HG02870 (cell line): ENCODE results near the gene NEK1.

Experiments
- ATAC-seq: cut with Tn5 transposase; IDR thresholded peaks from one replicate; pipeline ENCODE4 v1.9.1; 2021; ENCODE audit warnings: mild to moderate bottlenecking, moderate library complexity; ENCODE audit not compliant: unreplicated experiment

The NEK1 gene

DNA sequence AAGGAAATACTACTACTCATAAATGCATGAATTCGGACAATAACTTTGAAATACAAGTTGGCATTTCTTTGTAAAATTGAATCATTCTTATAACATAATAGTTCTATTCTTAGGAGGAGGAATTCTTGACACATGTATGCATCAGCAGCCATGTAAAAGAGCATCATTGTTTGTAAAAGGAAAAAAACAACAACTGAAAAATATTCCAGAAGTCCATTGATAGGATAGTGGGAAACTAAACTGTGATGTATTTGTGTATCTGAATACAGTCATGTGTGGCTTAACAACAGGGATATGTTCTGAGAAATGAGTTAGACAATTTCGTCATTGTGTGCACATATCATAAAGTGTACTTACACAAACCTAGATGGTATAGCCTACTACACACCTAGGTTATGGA, 239.6 kb downstream of the NEK1 start:
- ATAC-seq, result no peak

DNA sequence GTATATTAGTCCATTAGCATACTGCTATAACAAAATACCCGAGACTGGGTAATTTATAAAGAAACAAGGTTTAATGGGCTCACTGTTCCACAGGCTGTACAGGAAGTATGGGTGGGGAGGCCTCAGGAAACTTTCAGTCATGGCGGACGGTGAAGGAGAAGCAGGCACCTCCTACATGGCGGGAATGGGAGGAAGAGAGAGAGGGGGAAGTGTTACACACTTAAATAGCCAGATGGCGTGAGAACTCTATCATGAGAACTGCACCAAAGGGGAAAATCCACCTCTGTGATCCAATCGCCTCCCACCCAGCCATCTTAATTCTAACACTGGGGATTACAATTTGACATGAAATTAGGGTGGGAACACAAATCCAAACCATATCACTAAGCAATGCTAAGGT, 242.7 kb downstream of the NEK1 start:
- ATAC-seq, result no peak

DNA sequence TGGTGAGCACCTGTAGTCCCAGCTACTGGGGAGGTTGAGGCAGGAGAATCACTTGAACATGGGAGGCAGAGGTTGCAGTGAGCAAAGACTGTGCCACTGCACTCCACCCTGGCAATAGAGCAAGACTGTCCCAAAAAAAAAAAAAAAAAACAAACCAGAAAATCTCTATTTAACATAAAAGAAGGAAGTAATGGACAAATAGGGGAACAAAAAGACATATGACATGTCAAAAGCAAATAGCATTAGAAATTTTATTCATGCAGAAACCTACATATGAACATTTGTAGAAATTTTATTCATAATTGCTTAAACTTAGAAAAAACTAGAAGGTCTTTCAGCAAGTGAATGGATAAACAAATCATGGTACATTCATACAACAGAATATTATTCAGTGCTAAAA, 244.6 kb downstream of the NEK1 start:
- no peak for ATAC-seq

GRCh38 chr4:169366821-169367220, 245.6 kb downstream of the NEK1 start:
- no peak for ATAC-seq

DNA sequence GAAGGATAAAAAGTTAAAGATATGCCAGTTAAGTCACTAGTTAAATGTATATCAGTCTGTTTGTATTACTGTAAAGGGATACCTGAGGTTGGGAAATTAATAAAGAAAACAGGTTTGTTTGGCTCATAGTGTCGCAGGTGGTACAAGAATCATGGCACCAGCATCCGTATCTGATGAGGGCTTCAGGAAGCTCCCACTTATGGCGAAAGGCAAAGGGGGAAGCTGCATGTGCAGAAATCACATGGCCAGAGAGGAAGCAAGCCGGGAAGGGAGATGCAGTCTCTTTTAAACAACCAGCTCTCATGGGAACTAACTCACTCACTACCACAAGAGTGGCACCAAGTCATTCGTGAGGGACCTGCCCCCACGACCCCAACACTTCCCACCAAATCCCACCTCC, 249.8 kb downstream of the NEK1 start:
- no peak for ATAC-seq

DNA sequence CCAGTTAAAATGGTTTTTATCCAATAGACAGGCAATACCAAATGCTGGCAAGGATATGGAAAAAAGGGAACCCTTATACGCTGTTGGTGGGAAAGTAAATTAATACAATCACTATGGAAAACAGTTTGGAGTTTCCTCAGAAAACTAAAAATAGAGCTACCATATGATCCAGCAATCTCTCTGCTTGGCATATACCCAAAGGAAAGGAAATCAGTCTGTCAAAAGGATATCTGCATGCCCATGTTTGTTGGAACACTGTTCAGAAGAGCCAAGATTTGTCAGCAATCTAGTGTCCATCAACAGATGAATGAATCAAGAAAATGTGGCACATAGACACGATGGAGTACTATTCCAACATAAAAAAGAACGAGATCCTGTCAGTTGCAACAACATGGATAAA, 250.6 kb downstream of the NEK1 start:
- no peak for ATAC-seq

GRCh38 chr4:169359961-169360360, 252.4 kb downstream of the NEK1 start:
- ATAC-seq, result no peak

DNA sequence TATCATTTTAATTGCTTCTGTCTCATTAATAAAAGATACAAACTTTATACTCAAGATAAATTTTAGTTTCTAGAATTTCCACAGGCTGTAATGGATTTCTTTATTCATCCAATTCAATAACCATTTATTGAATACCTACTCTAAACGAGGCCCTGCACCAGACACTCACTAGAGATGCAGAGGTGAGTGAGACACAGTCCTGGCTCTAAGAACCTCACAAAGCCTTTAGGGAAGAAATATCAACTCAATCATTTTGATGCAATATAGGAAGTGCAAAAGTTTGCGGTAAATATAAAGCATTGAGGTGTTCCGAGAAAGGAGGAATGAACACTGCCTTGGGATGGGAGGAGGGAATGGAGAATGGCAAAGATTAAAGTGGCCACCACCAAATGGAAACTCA, 260.0 kb downstream of the NEK1 start:
- no peak for ATAC-seq

DNA sequence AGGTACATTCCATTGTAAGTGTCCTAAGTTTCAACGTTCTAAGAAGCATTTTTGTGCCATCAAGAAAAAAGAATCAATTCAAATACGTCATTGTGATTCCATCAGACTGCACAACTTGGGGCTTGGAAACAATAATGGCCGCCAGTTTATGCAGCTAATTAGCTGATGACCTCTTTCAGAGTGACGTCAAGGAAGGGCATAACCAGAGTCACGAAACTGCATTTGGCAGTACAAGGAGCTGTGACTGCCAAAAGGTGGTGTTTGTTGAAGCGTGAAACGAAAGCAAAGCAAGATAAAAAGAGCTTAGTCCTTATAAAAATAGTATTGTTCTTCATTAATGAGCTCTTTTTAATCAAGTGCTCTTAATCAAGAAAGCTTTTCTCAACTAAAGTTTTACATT, 260.5 kb downstream of the NEK1 start:
- no peak for ATAC-seq

- ATAC-seq, result no peak
Observed at GRCh38 chr4:169348541-169348940, 263.8 kb downstream of the NEK1 start.

DNA sequence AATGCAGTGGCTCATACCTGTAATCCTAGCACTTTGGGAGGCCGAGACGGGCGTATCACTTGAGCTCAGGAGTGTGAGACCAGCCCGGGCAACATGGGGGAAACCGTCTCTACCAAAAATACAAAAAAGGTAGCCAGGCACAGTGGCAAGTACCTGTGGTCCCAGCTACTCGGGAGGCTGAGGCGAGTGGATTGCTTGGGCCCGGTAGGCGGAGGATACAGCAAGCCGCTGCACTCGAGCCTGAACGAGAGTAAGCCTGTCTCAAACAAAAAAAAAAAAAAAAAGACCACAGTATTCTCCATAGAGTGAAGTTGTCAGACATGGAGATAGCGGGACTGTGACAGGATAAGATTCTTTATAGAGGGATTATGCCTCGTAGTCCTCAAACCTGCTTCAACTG, 265.5 kb downstream of the NEK1 start:
- no peak for ATAC-seq

DNA sequence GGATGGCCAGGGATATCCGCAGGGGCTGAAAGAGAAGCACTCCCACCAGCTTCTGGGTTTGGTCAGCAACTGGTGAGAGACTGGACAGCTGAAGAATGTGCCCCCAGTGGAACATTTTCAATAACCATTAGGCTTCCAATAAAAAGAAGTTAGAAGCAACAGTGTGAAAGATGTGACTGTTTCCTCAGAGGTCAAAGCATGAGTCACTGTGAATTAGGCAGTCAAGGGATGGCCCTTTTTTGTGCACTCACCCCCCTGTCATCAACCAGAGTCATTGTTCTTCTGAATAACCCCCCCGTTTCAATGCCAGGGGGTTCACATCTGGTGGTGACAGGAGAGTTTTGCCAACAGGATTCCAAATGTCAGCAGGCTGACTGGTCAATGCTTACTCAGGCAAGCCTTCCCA, 267.1 kb downstream of the NEK1 start:
- ATAC-seq, result no peak
